Naive thymus-derived CD4-positive, alpha-beta T cell (primary cell): ENCODE data around the gene C1QTNF2. TPM values are rescaled to one million over a fixed set of nuclear protein-coding genes. Genes with fewer than 3 reads are reported as not detected.

Experiments used
- ATAC-seq: fragments of 150-1000 bp; cut with Tn5 transposase; 2 replicates; pipeline ENCODE4 v1.10.0; 2021; ENCODE audit warnings: mild to moderate bottlenecking, moderate library complexity
- CTCF ChIA-PET: fragments of 350-600 bp; sonication (Branson Sonifier 250); formaldehyde crosslinking; loops from one replicate; lab custom pipeline; 2021; ENCODE audit warnings: antibody characterized with exemption; lab: Charles Lee
- POLR2A ChIA-PET: fragments of 350-600 bp; sonication (Branson Sonifier 250); formaldehyde crosslinking; loops from one replicate; lab custom pipeline; 2021; ENCODE audit warnings: antibody characterized with exemption, inconsistent platforms; lab: Charles Lee
- DNase-seq, 9 donors: peaks; one replicate each; pipeline versions ENCODE4 v3.0.0 to v3.0.0-alpha.2; 2020 to 2022; ENCODE audit warnings: mixed read lengths in 1 of 9
- H3K27ac ChIP-seq: one replicate; pipeline ENCODE4 v1.7.0; 2013; ENCODE audit warnings: mild to moderate bottlenecking, low read depth, low read length, moderate library complexity
- H3K27me3 ChIP-seq, 2 donors: one replicate each; pipeline ENCODE4 v1.7.0; 2013; ENCODE audit warnings: low read length in 2 of 2, mild to moderate bottlenecking in 2 of 2, moderate library complexity in 2 of 2; ENCODE audit not compliant: control insufficient read depth in 2 of 2, insufficient read depth in 2 of 2
- H3K36me3 ChIP-seq, 3 experiments: 1 replicate in 2 of 3; 2 replicates in 1 of 3; pipeline ENCODE4 v1.7.0; 2013; ENCODE audit warnings: low read length in 3 of 3, mild to moderate bottlenecking in 3 of 3, moderate library complexity in 1 of 3; ENCODE audit not compliant: insufficient read depth in 3 of 3, control insufficient read depth in 2 of 3
- H3K4me1 ChIP-seq, 2 donors: one replicate each; pipeline ENCODE4 v1.7.0; 2013; ENCODE audit warnings: low read length in 2 of 2, mild to moderate bottlenecking in 2 of 2, moderate library complexity in 1 of 2; ENCODE audit not compliant: control insufficient read depth in 2 of 2, insufficient read depth in 2 of 2
- H3K4me3 ChIP-seq: 2 replicates; pipeline ENCODE4 v1.7.0; 2013; ENCODE audit warnings: mild to moderate bottlenecking, low read length
- H3K9me3 ChIP-seq, 3 experiments: 1 replicate in 2 of 3; 2 replicates in 1 of 3; pipeline ENCODE4 v1.7.0; 2013; ENCODE audit warnings: low read length in 3 of 3; ENCODE audit not compliant: control insufficient read depth in 2 of 3
- H3K27ac Mint-ChIP-seq, 9 donors: one replicate each; pipeline ENCODE4 v1.8.0; 2020 to 2022; ENCODE audit warnings: mixed read lengths in 9 of 9, mild to moderate bottlenecking in 8 of 9, moderate library complexity in 5 of 9, inconsistent platforms in 2 of 9
- H3K27me3 Mint-ChIP-seq, 5 donors: one replicate each; pipeline ENCODE4 v1.8.0; 2021 to 2022; ENCODE audit warnings: mixed read lengths in 5 of 5, mild to moderate bottlenecking in 1 of 5
- H3K36me3 Mint-ChIP-seq, 5 donors: one replicate each; pipeline ENCODE4 v1.8.0; 2020 to 2022; ENCODE audit warnings: mixed read lengths in 5 of 5, mild to moderate bottlenecking in 3 of 5, inconsistent platforms in 1 of 5
- H3K4me1 Mint-ChIP-seq, 7 donors: one replicate each; pipeline ENCODE4 v1.8.0; 2020 to 2022; ENCODE audit warnings: mixed read lengths in 7 of 7, mild to moderate bottlenecking in 3 of 7, inconsistent platforms in 1 of 7
- H3K4me3 Mint-ChIP-seq, 10 donors: one replicate each; pipeline ENCODE4 v1.8.0; 2020 to 2022; ENCODE audit warnings: mild to moderate bottlenecking in 10 of 10, mixed read lengths in 10 of 10, moderate library complexity in 6 of 10, inconsistent platforms in 2 of 10
- H3K9me3 Mint-ChIP-seq, 11 donors: one replicate each; pipeline ENCODE4 v1.8.0; 2020 to 2022; ENCODE audit warnings: mixed read lengths in 11 of 11, mild to moderate bottlenecking in 4 of 11, inconsistent platforms in 1 of 11, moderate library complexity in 1 of 11
- intact Hi-C, 2 donors: fragments of 100-400 bp; cut with micrococcal nuclease; formaldehyde crosslinking; loops; one replicate each; pipeline ENCODE4 v1.15.1; 2023
- polyA plus RNA-seq, 2 donors: library from polyadenylated mRNA; unstranded; fragments of 300-500 nt; fragmentation: Illumina TruSeq; gene quantifications; one replicate each; pipeline ENCODE4 v1.2.3, GENCODE V29; 2021
- total RNA-seq, 6 experiments: library from RNA in 5 of 6; stranded (reverse) in 5 of 6; gene quantifications; 1 replicate in 5 of 6; 2 replicates in 1 of 6; pipeline ENCODE4 v1.2.3 and lab custom pipeline; 2021 to 2026

The C1QTNF2 gene
- total and polyA plus RNA-seq, 7 experiments from 2014 or later: not detected

- ChIA-PET CTCF (interaction anchor here (0.7 kb wide), 1 partner anchor 11 kb away, joined by 3 read pairs; no protein-coding TSS in a partner anchor), POLR2A (no interaction called here)
- ATAC-seq: no peak
Measured at GRCh38 chr5:160387445-160387844, 17.0 kb upstream of the C1QTNF2 start.

GRCh38 chr5:160385496-160385895 lies 15.1 kb upstream of the C1QTNF2 start:
- ATAC-seq (no peak), DNase-seq (no peak)
- ChIA-PET CTCF (no interaction called here), POLR2A (no interaction called here)
- peaks cover 0 to 24% (median 13%) of the 10 kb centered on the region in 11 donors for H3K9me3 Mint-ChIP-seq
- H3K4me3 Mint-ChIP-seq: no peak overlapping the region
- Histone ChIP-seq H3K27ac (no peak overlapping the region), H3K4me1 (no peaks in the 10 kb centered on the region), H3K36me3 (no peaks in the 10 kb centered on the region), H3K4me3 (no peak overlapping the region), H3K27me3 (no peaks in the 10 kb centered on the region), H3K9me3 (peaks cover 0 to 7% (median 0%) of the 10 kb centered on the region in 3 experiments)
- H3K36me3 Mint-ChIP-seq: peaks cover 0 to 8% (median 3%) of the 10 kb centered on the region in 5 donors
- intact Hi-C loops: no loop called here
- no peaks in the 10 kb centered on the region for H3K4me1 Mint-ChIP-seq
- no peak overlapping the region for H3K27ac Mint-ChIP-seq
- H3K27me3 Mint-ChIP-seq: peaks cover 0 to 27% (median 0%) of the 10 kb centered on the region in 5 donors

More at GRCh38 chr5:160387445-160387844, 17.0 kb upstream of the C1QTNF2 start:
- Histone ChIP-seq H3K4me1 (no peaks in the 10 kb centered on the region), H3K27ac (no peak overlapping the region), H3K27me3 (no peaks in the 10 kb centered on the region), H3K36me3 (no peaks in the 10 kb centered on the region), H3K4me3 (no peak overlapping the region), H3K9me3 (peaks cover 0 to 7% (median 0%) of the 10 kb centered on the region in 3 experiments)
- peaks cover 0 to 24% (median 13%) of the 10 kb centered on the region in 11 donors for H3K9me3 Mint-ChIP-seq
- DNase-seq: no peak
- H3K4me1 Mint-ChIP-seq: no peaks in the 10 kb centered on the region
- peaks cover 0 to 8% (median 3%) of the 10 kb centered on the region in 5 donors for H3K36me3 Mint-ChIP-seq
- H3K27ac Mint-ChIP-seq: no peak overlapping the region
- intact Hi-C loops: no loop called here
- peaks cover 0 to 11% (median 0%) of the 10 kb centered on the region in 5 donors for H3K27me3 Mint-ChIP-seq
- no peak overlapping the region for H3K4me3 Mint-ChIP-seq

- H3K27me3 Mint-ChIP-seq: peaks cover 3 to 35% (median 6%) of the 10 kb centered on the region in 5 donors
- Histone ChIP-seq H3K36me3 (no peaks in the 10 kb centered on the region), H3K9me3 (peaks cover 0 to 7% (median 0%) of the 10 kb centered on the region in 3 experiments), H3K4me3 (no peak overlapping the region), H3K27ac (no peak overlapping the region), H3K4me1 (no peaks in the 10 kb centered on the region), H3K27me3 (no peaks in the 10 kb centered on the region)
- no peaks in the 10 kb centered on the region for H3K4me1 Mint-ChIP-seq
- H3K27ac Mint-ChIP-seq: no peak overlapping the region
- intact Hi-C loops: no loop called here
- ChIA-PET CTCF (no interaction called here), POLR2A (no interaction called here)
- H3K4me3 Mint-ChIP-seq: no peak overlapping the region
- peaks cover 0 to 24% (median 13%) of the 10 kb centered on the region in 11 donors for H3K9me3 Mint-ChIP-seq
- ATAC-seq (no peak), DNase-seq (no peak)
- peaks cover 0 to 8% (median 3%) of the 10 kb centered on the region in 5 donors for H3K36me3 Mint-ChIP-seq
Measured at GRCh38 chr5:160384681-160385080, 14.3 kb upstream of the C1QTNF2 start.

GRCh38 chr5:160382346-160382745 lies 11.9 kb upstream of the C1QTNF2 start:
- CTCF ChIA-PET: no interaction called here
- H3K4me1 Mint-ChIP-seq: no peaks in the 10 kb centered on the region
- peaks cover 9 to 43% (median 14%) of the 10 kb centered on the region in 5 donors for H3K27me3 Mint-ChIP-seq

GRCh38 chr5:160380041-160380440 lies 9.6 kb upstream of the C1QTNF2 start:
- H3K4me3 Mint-ChIP-seq: no peak overlapping the region
- H3K9me3 Mint-ChIP-seq: peaks cover 0 to 3% (median 0%) of the 10 kb centered on the region in 11 donors
- no peak overlapping the region for H3K27ac Mint-ChIP-seq
- CTCF ChIA-PET: interaction anchor here (1.3 kb wide), 1 partner anchor 59 kb away, joined by 4 read pairs; no protein-coding TSS in a partner anchor
- ATAC-seq (no peak), DNase-seq (no peak)
- Histone ChIP-seq H3K4me3 (no peak overlapping the region), H3K4me1 (no peaks in the 10 kb centered on the region), H3K36me3 (no peaks in the 10 kb centered on the region), H3K9me3 (no peaks in the 10 kb centered on the region), H3K27me3 (no peaks in the 10 kb centered on the region), H3K27ac (no peak overlapping the region)
- H3K27me3 Mint-ChIP-seq: peaks cover 21 to 55% (median 30%) of the 10 kb centered on the region in 5 donors
- POLR2A ChIA-PET: no interaction called here
- intact Hi-C loops: no loop called here
- no peaks in the 10 kb centered on the region for H3K4me1 Mint-ChIP-seq
- H3K36me3 Mint-ChIP-seq: no peaks in the 10 kb centered on the region

More at GRCh38 chr5:160382346-160382745, 11.9 kb upstream of the C1QTNF2 start:
- DNase-seq (no peak), ATAC-seq (no peak)
- no peaks in the 10 kb centered on the region for H3K27me3 ChIP-seq
- peaks cover 0 to 10% (median 3%) of the 10 kb centered on the region in 11 donors for H3K9me3 Mint-ChIP-seq
- no peaks in the 10 kb centered on the region for H3K36me3 ChIP-seq
- H3K36me3 Mint-ChIP-seq: peaks cover 0 to 3% (median 0%) of the 10 kb centered on the region in 5 donors
- no peak overlapping the region for H3K4me3 Mint-ChIP-seq
- no peak overlapping the region for H3K27ac Mint-ChIP-seq
- POLR2A ChIA-PET: no interaction called here
- no peaks in the 10 kb centered on the region for H3K4me1 ChIP-seq
- peaks cover 0 to 5% (median 0%) of the 10 kb centered on the region in 3 experiments for H3K9me3 ChIP-seq
- intact Hi-C loops: no loop called here
- H3K4me3 ChIP-seq: no peak overlapping the region
- no peak overlapping the region for H3K27ac ChIP-seq

GRCh38 chr5:160379511-160379910 lies 9.1 kb upstream of the C1QTNF2 start:
- Mint-ChIP-seq H3K4me3 (no peak overlapping the region), H3K4me1 (no peaks in the 10 kb centered on the region), H3K36me3 (no peaks in the 10 kb centered on the region), H3K27me3 (peaks cover 25 to 61% (median 36%) of the 10 kb centered on the region in 5 donors), H3K27ac (no peak overlapping the region), H3K9me3 (peaks cover 0 to 3% (median 0%) of the 10 kb centered on the region in 11 donors)
- ATAC-seq: no peak
- Histone ChIP-seq H3K9me3 (no peaks in the 10 kb centered on the region), H3K4me1 (no peaks in the 10 kb centered on the region), H3K27me3 (no peaks in the 10 kb centered on the region), H3K27ac (no peak overlapping the region), H3K4me3 (no peak overlapping the region), H3K36me3 (no peaks in the 10 kb centered on the region)
- ChIA-PET CTCF (interaction anchor here (1.3 kb wide), 1 partner anchor 60 kb away, joined by 4 read pairs; no protein-coding TSS in a partner anchor), POLR2A (no interaction called here)
- intact Hi-C loops: no loop called here
- DNase-seq: no peak

- Mint-ChIP-seq H3K4me1 (no peaks in the 10 kb centered on the region), H3K36me3 (no peaks in the 10 kb centered on the region), H3K4me3 (no peak overlapping the region), H3K27me3 (peaks cover 31 to 66% (median 39%) of the 10 kb centered on the region in 5 donors), H3K9me3 (no peaks in the 10 kb centered on the region), H3K27ac (no peak overlapping the region)
- intact Hi-C loops: no loop called here
- Histone ChIP-seq H3K4me1 (no peaks in the 10 kb centered on the region), H3K36me3 (no peaks in the 10 kb centered on the region), H3K27ac (no peak overlapping the region), H3K4me3 (no peak overlapping the region), H3K27me3 (no peaks in the 10 kb centered on the region), H3K9me3 (no peaks in the 10 kb centered on the region)
- DNase-seq (no peak), ATAC-seq (no peak)
- POLR2A ChIA-PET: no interaction called here
- CTCF ChIA-PET: no interaction called here
Measured at GRCh38 chr5:160378330-160378729, 7.9 kb upstream of the C1QTNF2 start.
